Stomach (tissue), 9 donors: Measurements from ENCODE around the gene MAPKAPK3. TPM values are rescaled to one million over a fixed set of nuclear protein-coding genes. Genes with fewer than 3 reads are reported as not detected.

Experiments
- DNase-seq, 2 donors: peaks; one replicate each; pipeline versions ENCODE4 v3.0.0 to v3.0.0-alpha.2; 2013 to 2019
- H3K27ac ChIP-seq, 5 donors: fragments of 200-600 bp in 4 of 5; sonication (generic) in 4 of 5; one replicate each; pipeline ENCODE4 v1.5.1; 2013 to 2019; ENCODE audit warnings: mild to moderate bottlenecking in 1 of 5, moderate library complexity in 1 of 5
- H3K27me3 ChIP-seq, 3 donors: fragments of 200-600 bp; sonication (generic); one replicate each; pipeline ENCODE4 v1.5.1; 2017 to 2019; ENCODE audit warnings: mixed run types in 1 of 3
- H3K36me3 ChIP-seq, 4 donors: fragments of 200-600 bp; sonication (generic); 1 replicate in 3 of 4; 2 replicates in 1 of 4; pipeline ENCODE4 v1.5.1; 2016 to 2019
- H3K4me1 ChIP-seq, 4 donors: fragments of 200-600 bp; sonication (generic); one replicate each; pipeline ENCODE4 v1.5.1; 2016 to 2019
- H3K4me3 ChIP-seq, 4 donors: fragments of 200-600 bp; sonication (generic) in 3 of 4; one replicate each; pipeline ENCODE4 v1.5.1; 2016 to 2019; ENCODE audit warnings: mild to moderate bottlenecking in 1 of 4
- H3K9me3 ChIP-seq, 4 donors: fragments of 200-600 bp; sonication (generic); one replicate each; pipeline ENCODE4 v1.5.1; 2016 to 2019
- EP300 ChIP-seq: sonication (generic); formaldehyde crosslinking; IDR thresholded peaks from one replicate; pipeline ENCODE4 v1.6.1; 2017; ENCODE audit warnings: antibody characterized with exemption
- POLR2A ChIP-seq, 4 donors: fragments of 450-650 bp; IDR thresholded peaks; one replicate each; pipeline ENCODE4 v1.6.1; 2016; ENCODE audit warnings: antibody characterized with exemption in 4 of 4, control low read depth in 2 of 4, mild to moderate bottlenecking in 1 of 4, moderate library complexity in 1 of 4
- POLR2AphosphoS5 ChIP-seq, 3 donors: sonication (generic); formaldehyde crosslinking; IDR thresholded peaks; one replicate each; pipeline ENCODE4 v1.6.1; 2016; ENCODE audit warnings: antibody characterized with exemption in 3 of 3
- WGBS, 5 donors: extraction: QIAGEN DNeasy Blood & Tissue Kit in 3 of 5; methylation state at CpG; one replicate each; pipeline versions ENCODE4 v1.1.5 to v1.1.7; 2013 to 2018; 5-methylcytosine and 5-hydroxymethylcytosine counted together
- intact Hi-C: fragments of 100-400 bp; cut with DNase I; formaldehyde crosslinking; loops from one replicate; pipeline ENCODE4 v1.15.1; 2023; ENCODE audit warnings: low total_unique reads
- polyA plus RNA-seq, 3 donors: library from polyadenylated mRNA; stranded (reverse); fragments of 200-250 nt; gene quantifications; one replicate each; pipeline ENCODE4 v1.2.3, GENCODE V29; 2013
- total RNA-seq, 5 donors: library from RNA; depleted of rRNA; stranded (reverse); fragments of >200 nt; gene quantifications; one replicate each; pipeline versions ENCODE4 v1.1.0 to v1.2.3, GENCODE V29; 2014 to 2016
- TF ChIP-seq, protein P1 (sequence below), 7 experiments: fragments of 450-650 bp in 4 of 7; fragments of 200-600 bp in 3 of 7; sonication (generic) in 3 of 7; IDR thresholded peaks; one replicate each; pipeline ENCODE4 v1.5.1; 2016 to 2019; ENCODE audit warnings: antibody characterized with exemption in 7 of 7, control low read depth in 2 of 7, mild to moderate bottlenecking in 1 of 7
- donor health status: healthy with polysubstance abuse.
- donor health status: Bipolar disorder and iron deficiency.
- donor health status: healthy.

The MAPKAPK3 gene
- total and polyA plus RNA-seq, 8 donors: 10.3 to 50.0 (median 29.4) TPM

- no peak for DNase-seq
- Histone ChIP-seq H3K9me3 (no peaks in the 10 kb centered on the region), H3K4me3 (no peak overlapping the region), H3K27me3 (no peaks in the 10 kb centered on the region), H3K36me3 (peaks cover 4 to 44% (median 34%) of the 10 kb centered on the region in 4 donors), H3K4me1 (peaks cover 0 to 14% (median 8%) of the 10 kb centered on the region in 4 donors), H3K27ac (no peak overlapping the region)
- intact Hi-C loops: no loop called here
- TF ChIP-seq, protein P1, sequence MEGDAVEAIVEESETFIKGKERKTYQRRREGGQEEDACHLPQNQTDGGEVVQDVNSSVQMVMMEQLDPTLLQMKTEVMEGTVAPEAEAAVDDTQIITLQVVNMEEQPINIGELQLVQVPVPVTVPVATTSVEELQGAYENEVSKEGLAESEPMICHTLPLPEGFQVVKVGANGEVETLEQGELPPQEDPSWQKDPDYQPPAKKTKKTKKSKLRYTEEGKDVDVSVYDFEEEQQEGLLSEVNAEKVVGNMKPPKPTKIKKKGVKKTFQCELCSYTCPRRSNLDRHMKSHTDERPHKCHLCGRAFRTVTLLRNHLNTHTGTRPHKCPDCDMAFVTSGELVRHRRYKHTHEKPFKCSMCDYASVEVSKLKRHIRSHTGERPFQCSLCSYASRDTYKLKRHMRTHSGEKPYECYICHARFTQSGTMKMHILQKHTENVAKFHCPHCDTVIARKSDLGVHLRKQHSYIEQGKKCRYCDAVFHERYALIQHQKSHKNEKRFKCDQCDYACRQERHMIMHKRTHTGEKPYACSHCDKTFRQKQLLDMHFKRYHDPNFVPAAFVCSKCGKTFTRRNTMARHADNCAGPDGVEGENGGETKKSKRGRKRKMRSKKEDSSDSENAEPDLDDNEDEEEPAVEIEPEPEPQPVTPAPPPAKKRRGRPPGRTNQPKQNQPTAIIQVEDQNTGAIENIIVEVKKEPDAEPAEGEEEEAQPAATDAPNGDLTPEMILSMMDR (IDR thresholded peaks at IDR 0.05): no peak
- TF ChIP-seq EP300: no peak
- no peak for TF ChIP-seq POLR2AphosphoS5 (IDR thresholded peaks at IDR 0.05)
- no peak for TF ChIP-seq POLR2A (IDR thresholded peaks at IDR 0.05)
- 72 to 83% (median 75%) methylated on average over 3 of the region's 3 CpGs for WGBS, 5 donors
Observed at GRCh38 chr3:50637945-50638344, 21.0 kb downstream of the MAPKAPK3 start.

DNA sequence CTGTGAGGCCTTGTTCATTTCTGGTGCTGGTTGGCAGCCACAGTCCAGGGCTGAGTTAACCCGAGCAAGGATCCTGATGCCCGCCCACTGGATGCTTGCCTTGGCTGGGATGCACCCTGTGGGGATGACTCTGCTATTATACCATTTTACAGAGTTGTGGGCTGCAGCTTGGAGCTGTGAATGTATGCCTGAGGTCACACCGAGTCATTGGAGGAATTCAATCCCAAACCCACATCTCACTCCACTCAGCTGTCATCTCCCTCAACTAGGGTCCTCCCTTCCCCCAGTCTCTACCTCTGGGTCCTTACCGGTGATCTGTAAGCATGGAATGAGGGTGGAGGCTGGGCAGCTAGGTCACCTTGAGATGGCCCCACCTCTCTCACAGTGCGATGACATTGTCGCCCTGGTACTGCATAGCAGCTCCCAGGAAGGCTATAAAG lies 22.1 kb downstream of the MAPKAPK3 start:
- intact Hi-C loops: no loop called here
- Histone ChIP-seq H3K4me3 (no peak overlapping the region), H3K36me3 (peaks cover 8 to 55% (median 46%) of the 10 kb centered on the region in 4 donors), H3K9me3 (no peaks in the 10 kb centered on the region), H3K27me3 (no peaks in the 10 kb centered on the region), H3K4me1 (peaks cover 0 to 8% (median 7%) of the 10 kb centered on the region in 4 donors), H3K27ac (peak overlapping the region in 1 of 5 donors; percentile 19)
- TF ChIP-seq POLR2A (IDR thresholded peaks at IDR 0.05): no peak
- no peak for TF ChIP-seq EP300
- TF ChIP-seq, protein P1 (IDR thresholded peaks at IDR 0.05): no peak
- WGBS, 5 donors: 83 to 95% (median 84%) methylated on average over 6 of the region's 6 CpGs
- DNase-seq: peak; percentile 31 to 49

DNA sequence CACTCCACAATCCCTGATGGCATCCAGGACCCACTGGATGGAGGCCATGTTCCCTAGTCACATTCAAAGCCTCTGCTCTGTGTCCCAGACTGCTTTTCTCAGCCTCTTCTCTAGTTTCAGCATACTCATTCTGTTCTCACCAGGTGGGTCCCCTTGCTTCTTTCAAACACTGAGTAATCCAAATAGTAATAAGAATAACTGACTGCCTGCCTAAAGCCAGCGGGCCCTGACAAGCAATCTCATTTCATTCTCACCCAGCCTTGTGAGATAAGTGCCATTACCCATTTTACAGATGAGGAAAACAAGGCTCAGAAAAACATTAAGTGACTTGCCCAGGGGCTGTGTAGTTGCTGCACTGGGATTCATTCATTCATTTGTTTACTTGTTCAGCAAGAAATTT lies 25.4 kb downstream of the MAPKAPK3 start:
- H3K27ac ChIP-seq: no peak overlapping the region
- no peak overlapping the region for H3K4me3 ChIP-seq
- H3K9me3 ChIP-seq: no peaks in the 10 kb centered on the region
- H3K36me3 ChIP-seq: peaks cover 15 to 88% (median 79%) of the 10 kb centered on the region in 4 donors
- no peaks in the 10 kb centered on the region for H3K4me1 ChIP-seq
- H3K27me3 ChIP-seq: no peaks in the 10 kb centered on the region
- intact Hi-C loops: no loop called here
- 80 to 92% (median 90%) methylated on average over 1 of the region's 1 CpG for WGBS, 5 donors
- no peak for TF ChIP-seq POLR2A (IDR thresholded peaks at IDR 0.05)
- no peak for TF ChIP-seq EP300
- no peak for TF ChIP-seq POLR2AphosphoS5 (IDR thresholded peaks at IDR 0.05)
- TF ChIP-seq, protein P1 (IDR thresholded peaks at IDR 0.05): no peak
- DNase-seq: no peak

DNA sequence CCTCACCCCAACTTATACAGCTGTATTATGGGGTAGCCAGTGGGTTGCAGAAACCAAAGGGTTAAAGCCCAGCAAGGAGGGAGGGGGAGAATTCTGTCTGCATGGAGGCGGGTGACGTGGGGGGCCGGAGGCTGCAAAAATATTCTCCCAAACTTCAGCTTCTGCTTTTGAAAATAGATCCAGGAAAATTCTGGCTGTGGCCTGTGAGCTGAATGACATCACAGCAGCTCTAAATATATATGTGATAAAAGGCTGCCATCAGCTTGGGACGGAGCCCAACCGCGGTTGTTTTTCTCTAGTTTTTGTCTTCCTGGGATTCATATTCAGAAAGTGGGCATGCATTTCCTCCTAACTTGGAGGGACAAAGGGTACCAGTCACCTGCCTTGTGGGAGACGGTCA lies 27.6 kb downstream of the MAPKAPK3 start:
- Histone ChIP-seq H3K4me3 (no peak overlapping the region), H3K27me3 (no peaks in the 10 kb centered on the region), H3K36me3 (peaks cover 15 to 99% (median 97%) of the 10 kb centered on the region in 4 donors), H3K9me3 (no peaks in the 10 kb centered on the region), H3K4me1 (peaks cover 0 to 11% (median 3%) of the 10 kb centered on the region in 4 donors), H3K27ac (no peak overlapping the region)
- WGBS, 5 donors: 68 to 87% (median 77%) methylated on average over 7 of the region's 7 CpGs
- intact Hi-C loops: no loop called here
- peak in 1 of 2 donors; percentile 66 for DNase-seq
- no peak for TF ChIP-seq EP300
- TF ChIP-seq POLR2A (IDR thresholded peaks at IDR 0.05): no peak
- no peak for TF ChIP-seq POLR2AphosphoS5 (IDR thresholded peaks at IDR 0.05)
- TF ChIP-seq, protein P1 (IDR thresholded peaks at IDR 0.05): no peak
